HepG2 (cell line): ENCODE data around the gene PLEKHA6. TPM values are rescaled to one million over a fixed set of nuclear protein-coding genes. Genes with fewer than 3 reads are reported as not detected.

Experiments used
- ATAC-seq: fragments of 200-7000 bp; cut with Tn5 transposase; 3 replicates; pipeline ENCODE4 v1.9.1; 2020; ENCODE audit warnings: mild to moderate bottlenecking, moderate library complexity
- BruUV-seq: library from RNA; stranded (reverse); fragments of 400-500 nt; replicated peaks from 2 replicates; lab custom pipeline; 2021; lab: Mats Ljungman, UMichigan
- CTCF ChIA-PET: fragments of 300-600 bp; formaldehyde crosslinking; extraction: SDS; loops from one replicate; lab custom pipeline; 2021; ENCODE audit warnings: low total read pairs, inconsistent platforms, low intra/inter-chr PET ratio; lab: Yijun Ruan, JAX
- POLR2A ChIA-PET: fragments of 350-600 bp; sonication (Branson Sonifier 250); formaldehyde crosslinking; loops from one replicate; lab custom pipeline; 2020; ENCODE audit warnings: antibody characterized with exemption, inconsistent platforms; lab: Yijun Ruan, JAX
- DNase-seq: peaks from one replicate; pipeline ENCODE4 v3.0.0-alpha.2; 2015; ENCODE audit warnings: low spot score
- FAIRE-seq: peaks from 3 replicates; lab custom pipeline; 2011; peaks lifted over from hg19 to GRCh38; lab: Jason Lieb, UNC
- H2AFZ ChIP-seq: one replicate; pipeline ENCODE4 v1.6.1; 2011; ENCODE audit warnings: low read length, inconsistent platforms
- H3K27ac ChIP-seq: fragments of 300-600 bp; 3 replicates; pipeline ENCODE4 v1.8.0; 2011; ENCODE audit warnings: mixed run types, mild to moderate bottlenecking, mixed read lengths, low read length, inconsistent platforms; ENCODE audit not compliant: insufficient read depth; ENCODE audit errors: extremely low read length
- H3K27me3 ChIP-seq, 2 experiments: fragments of 200-600 bp in 1 of 2; 2 replicates in 1 of 2; 3 replicates in 1 of 2; pipeline versions ENCODE4 v1.6.0 to v1.8.0; 2011; ENCODE audit warnings: low read length in 2 of 2, mild to moderate bottlenecking in 2 of 2, moderate library complexity in 2 of 2, inconsistent platforms in 1 of 2; ENCODE audit not compliant: insufficient read depth in 2 of 2, control insufficient read depth in 1 of 2
- H3K36me3 ChIP-seq, 2 experiments: fragments of 200-600 bp in 1 of 2; replicated peaks in 1 of 2; 2 replicates in 1 of 2; 3 replicates in 1 of 2; pipeline versions ENCODE4 v1.5.1 to v1.8.0; 2011; ENCODE audit warnings: low read length in 2 of 2, inconsistent platforms in 1 of 2; ENCODE audit not compliant: insufficient read depth in 2 of 2, control insufficient read depth in 1 of 2
- H3K4me1 ChIP-seq: 2 replicates; pipeline ENCODE4 v1.5.1; 2012; ENCODE audit warnings: low read length, inconsistent platforms; ENCODE audit not compliant: insufficient read depth
- H3K4me2 ChIP-seq: 2 replicates; pipeline ENCODE4 v1.6.0; 2011; ENCODE audit warnings: low read depth, low read length, inconsistent platforms
- H3K4me3 ChIP-seq, 3 experiments: fragments of 200-600 bp in 1 of 3; sonication (generic), shearing (Covaris generic) in 1 of 3; replicated peaks in 1 of 3; 2 replicates each; pipeline ENCODE4 v1.5.1; 2011 to 2016; ENCODE audit warnings: low read length in 3 of 3, inconsistent platforms in 2 of 3, low read depth in 2 of 3, mild to moderate bottlenecking in 2 of 3, control low read depth in 1 of 3, mixed read lengths in 1 of 3; ENCODE audit not compliant: insufficient read depth in 1 of 3
- H3K79me2 ChIP-seq: one replicate; pipeline ENCODE4 v1.6.1; 2011; ENCODE audit warnings: low read length, inconsistent platforms; ENCODE audit not compliant: insufficient read depth
- H3K9ac ChIP-seq: 2 replicates; pipeline ENCODE4 v1.6.0; 2011; ENCODE audit warnings: mild to moderate bottlenecking, low read depth, low read length, inconsistent platforms; ENCODE audit not compliant: insufficient read depth
- H3K9me3 ChIP-seq: 2 replicates; pipeline ENCODE4 v1.5.1; 2012; ENCODE audit warnings: mild to moderate bottlenecking, low read length
- H4K20me1 ChIP-seq: 2 replicates; pipeline ENCODE4 v1.6.0; 2011; ENCODE audit warnings: inconsistent platforms, mild to moderate bottlenecking, low read length, moderate library complexity; ENCODE audit not compliant: insufficient read depth
- ARNT2 ChIP-seq: sonication (generic); formaldehyde crosslinking; IDR thresholded peaks from 2 replicates; pipeline ENCODE4 v1.8.0; 2022; ENCODE audit warnings: mild to moderate bottlenecking, low read depth, missing genetic modification reagents, moderate library complexity
- GPN1 ChIP-seq: sonication (generic); formaldehyde crosslinking; IDR thresholded peaks from 2 replicates; pipeline ENCODE4 v1.5.1; 2020; ENCODE audit warnings: missing genetic modification reagents, borderline replicate concordance
- MAFG ChIP-seq: sonication (generic); formaldehyde crosslinking; IDR thresholded peaks from 2 replicates; pipeline ENCODE4 v1.5.1; 2020; ENCODE audit warnings: mild to moderate bottlenecking, missing genetic modification reagents
- SCMH1 ChIP-seq: sonication (generic); formaldehyde crosslinking; IDR thresholded peaks from 2 replicates; pipeline ENCODE4 v1.9.0; 2021; ENCODE audit warnings: missing genetic modification reagents, mild to moderate bottlenecking, borderline replicate concordance
- SOX13 ChIP-seq, 3 experiments: fragments of 450-650 bp in 1 of 3; sonication (generic) in 1 of 3; formaldehyde crosslinking in 1 of 3; IDR thresholded peaks in 2 of 3; conservative IDR thresholded peaks in 1 of 3; 2 replicates each; pipeline versions ENCODE4 v1.5.0 to v1.6.1; 2016 to 2020; ENCODE audit warnings: antibody characterized with exemption in 1 of 3, mild to moderate bottlenecking in 1 of 3, missing compliant biosample characterization in 1 of 3, missing genetic modification reagents in 1 of 3, moderate library complexity in 1 of 3
- ZFAT ChIP-seq: sonication (generic); formaldehyde crosslinking; conservative IDR thresholded peaks from 2 replicates; pipeline ENCODE4 v1.8.1; 2023; ENCODE audit warnings: missing genetic modification reagents, inconsistent platforms
- ZNF253 ChIP-seq: sonication (generic); formaldehyde crosslinking; IDR thresholded peaks from 2 replicates; pipeline ENCODE4 v1.8.0; 2022; ENCODE audit warnings: mild to moderate bottlenecking, missing genetic modification reagents, borderline replicate concordance
- ZNF446 ChIP-seq: sonication (generic); formaldehyde crosslinking; IDR thresholded peaks from 2 replicates; pipeline ENCODE4 v1.5.0; 2020; ENCODE audit warnings: mild to moderate bottlenecking, missing genetic modification reagents
- ZNF556 ChIP-seq: sonication (generic); formaldehyde crosslinking; IDR thresholded peaks from 2 replicates; pipeline ENCODE4 v1.4.0; 2020; ENCODE audit warnings: mild to moderate bottlenecking, missing genetic modification reagents, borderline replicate concordance
- WGBS: methylation state at CpG from one replicate; pipeline ENCODE4 v1.1.6; 2017; ENCODE audit warnings: low lambda C conversion rate; 5-methylcytosine and 5-hydroxymethylcytosine counted together
- in situ Hi-C: cut with HindIII; loops from 2 replicates; pipeline ENCODE4 v1.10.0; 2017; ENCODE audit warnings: low pct_unique_long_range_greater_than_20kb; ENCODE audit not compliant: extremely low pct_ligation_motif_present
- intact Hi-C: fragments of 100-400 bp; cut with micrococcal nuclease; formaldehyde crosslinking; loops from one replicate; pipeline ENCODE4 v1.10.0; 2022; ENCODE audit not compliant: unreplicated experiment
- polyA plus RNA-seq, 8 experiments: library from polyadenylated mRNA; depleted of rRNA in 3 of 8; stranded (reverse) in 7 of 8; unstranded in 1 of 8; fragments of >200 nt; fragmentation: Illumina TruSeq in 4 of 8; extraction: Trizol in 4 of 8; gene quantifications; 2 replicates each; pipeline versions ENCODE4 v1.2.1 to v1.2.3, GENCODE V29; 2011 to 2016; ENCODE audit warnings: low read depth in 4 of 8, missing spikeins in 1 of 8, mixed read lengths in 1 of 8; ENCODE audit not compliant: insufficient read depth in 1 of 8
- total RNA-seq, 5 experiments: library from RNA; depleted of rRNA; stranded (reverse); fragments of >200 nt; fragmentation: Illumina TruSeq; extraction: Trizol; gene quantifications; 2 replicates each; pipeline ENCODE4 v1.2.3, GENCODE V29; 2016; ENCODE audit warnings: low read depth in 1 of 5
- TF ChIP-seq, protein P1 (sequence below): sonication (generic); formaldehyde crosslinking; IDR thresholded peaks from 2 replicates; pipeline ENCODE4 v1.4.0; 2020; ENCODE audit warnings: mild to moderate bottlenecking, missing genetic modification reagents
- TF ChIP-seq, protein P2 (sequence below): IDR thresholded peaks from 2 replicates; pipeline ENCODE4 v1.6.1; 2016; ENCODE audit warnings: mild to moderate bottlenecking, missing biosample characterization, missing genetic modification reagents
- TF ChIP-seq, protein P3 (sequence below): sonication (generic); formaldehyde crosslinking; conservative IDR thresholded peaks from 2 replicates; pipeline ENCODE4 v1.4.0; 2020; ENCODE audit warnings: missing genetic modification reagents
- TF ChIP-seq, protein P4 (sequence below): IDR thresholded peaks from 2 replicates; pipeline ENCODE4 v1.6.1; 2016; ENCODE audit warnings: missing biosample characterization, missing genetic modification reagents, low read depth
- TF ChIP-seq, protein P5 (sequence below), 2 experiments: sonication (generic) in 1 of 2; formaldehyde crosslinking in 1 of 2; IDR thresholded peaks; 2 replicates each; pipeline versions ENCODE4 v1.4.0 to v1.6.1; 2018 to 2020; ENCODE audit warnings: missing genetic modification reagents in 2 of 2, borderline replicate concordance in 1 of 2, low read depth in 1 of 2, mild to moderate bottlenecking in 1 of 2, missing biosample characterization in 1 of 2

Gene PLEKHA6
- total and polyA plus RNA-seq, 2 of the 13 experiments (the other 11 are each of a cell fraction or from before 2014, with no cell fraction given): 5.3 to 11.4 TPM

DNA sequence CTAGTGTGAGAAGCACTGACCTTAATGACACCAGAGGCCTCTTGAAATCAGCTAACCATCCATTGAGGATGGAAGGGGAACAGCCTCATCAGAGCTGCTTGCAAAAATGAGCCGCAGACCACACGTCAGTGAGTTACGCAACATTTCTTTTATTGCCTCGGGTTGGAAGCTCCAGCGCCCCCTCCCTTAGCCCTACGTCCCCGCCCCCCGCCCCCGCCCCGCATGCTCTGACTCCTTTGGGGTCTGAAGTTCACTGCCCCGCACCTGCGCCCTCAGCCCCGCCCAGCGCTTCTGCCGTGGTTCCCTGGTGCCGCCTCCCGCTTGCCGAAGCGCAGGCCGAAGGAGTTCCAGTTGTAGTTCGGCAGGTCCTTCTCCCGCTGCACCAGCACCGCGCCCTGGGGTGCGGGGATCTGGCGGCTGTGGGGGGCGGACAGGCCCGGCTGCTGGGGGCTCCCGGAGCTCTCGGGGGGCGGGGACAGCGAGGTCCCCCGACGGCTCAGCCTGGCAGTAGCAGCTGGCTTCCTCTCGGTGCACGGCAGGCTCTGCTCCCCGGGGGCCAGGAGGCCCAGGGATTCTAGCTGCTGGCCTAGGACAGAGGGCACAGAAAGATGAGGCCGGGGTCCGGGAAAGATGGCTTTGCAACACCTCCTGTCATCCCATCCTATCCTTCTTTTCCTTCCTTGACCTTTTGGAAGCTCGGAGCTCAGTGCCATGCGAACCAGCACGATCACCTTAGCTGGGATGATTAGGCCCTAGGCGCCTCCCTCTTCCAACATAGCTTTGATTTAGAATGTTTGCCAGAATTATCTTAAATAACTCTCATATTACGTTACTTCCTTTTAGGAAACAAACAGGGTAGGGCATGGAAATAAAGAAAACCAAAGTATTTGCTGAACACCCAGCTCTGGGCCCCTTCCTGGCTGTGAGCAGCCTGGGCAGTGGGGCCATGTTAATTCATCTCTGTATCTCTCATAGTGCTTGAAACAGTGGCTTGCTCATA lies 169.2 kb downstream of the PLEKHA6 start:
- Histone ChIP-seq H3K36me3 (no peaks in the 10 kb centered on the region), H3K27ac (no peak overlapping the region), H4K20me1 (no peaks in the 10 kb centered on the region), H3K9ac (no peak overlapping the region), H3K4me2 (peak overlapping the region; percentile 77), H3K4me1 (peaks cover 40% of the 10 kb centered on the region), H2AFZ (no peak overlapping the region), H3K9me3 (no peaks in the 10 kb centered on the region), H3K79me2 (no peaks in the 10 kb centered on the region), H3K4me3 (peak overlapping the region; percentile 24 to 61 (median 55); a peak in 4 of 6 replicates), H3K27me3 (peaks cover 6 to 45% of the 10 kb centered on the region in 2 experiments; a peak in 4 of 5 replicates)
- BruUV-seq: no TSS peak
- FAIRE-seq (peak; percentile 43), DNase-seq (peak; percentile 60), ATAC-seq (peak; percentile 75)
- in situ Hi-C loops (no loop called here), intact Hi-C loops (no loop called here)
- ChIA-PET POLR2A (interaction anchor here (0.6 to 1.9 kb wide), 5 partner anchors 10 to 188 kb away, joined by 3 to 7 read pairs (median 5); partner anchors contain the start of gene GOLT1A), CTCF (no interaction called here)
- 4% methylated on average over 25 of the region's 44 CpGs for WGBS
- TF ChIP-seq ZNF556 (CRISPR knock-in tag) (no peak), GPN1 (CRISPR knock-in tag) (no peak), MAFG (CRISPR knock-in tag) (no peak), SCMH1 (CRISPR knock-in tag) (no peak), ZNF446 (CRISPR knock-in tag) (no peak), SOX13 (IDR thresholded peaks at IDR 0.05) (no peak), SOX13 (CRISPR knock-in tag; conservative IDR thresholded peaks at IDR 0.05 in 1 of 2, IDR thresholded peaks at IDR 0.05 in 1 of 2) (no peak), ZNF253 (no peak), ZFAT (CRISPR knock-in tag) (no peak), ARNT2 (CRISPR knock-in tag) (0 out of 2 replicates have a peak, but pooled peaks have one; percentile 26)
- TF ChIP-seq, protein P1, sequence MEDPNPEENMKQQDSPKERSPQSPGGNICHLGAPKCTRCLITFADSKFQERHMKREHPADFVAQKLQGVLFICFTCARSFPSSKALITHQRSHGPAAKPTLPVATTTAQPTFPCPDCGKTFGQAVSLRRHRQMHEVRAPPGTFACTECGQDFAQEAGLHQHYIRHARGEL: no peak
- TF ChIP-seq, protein P2, sequence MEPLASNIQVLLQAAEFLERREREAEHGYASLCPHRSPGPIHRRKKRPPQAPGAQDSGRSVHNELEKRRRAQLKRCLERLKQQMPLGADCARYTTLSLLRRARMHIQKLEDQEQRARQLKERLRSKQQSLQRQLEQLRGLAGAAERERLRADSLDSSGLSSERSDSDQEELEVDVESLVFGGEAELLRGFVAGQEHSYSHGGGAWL (CRISPR knock-in tag): 0 out of 2 replicates have a peak, but pooled peaks have one; percentile 41
- TF ChIP-seq, protein P3, sequence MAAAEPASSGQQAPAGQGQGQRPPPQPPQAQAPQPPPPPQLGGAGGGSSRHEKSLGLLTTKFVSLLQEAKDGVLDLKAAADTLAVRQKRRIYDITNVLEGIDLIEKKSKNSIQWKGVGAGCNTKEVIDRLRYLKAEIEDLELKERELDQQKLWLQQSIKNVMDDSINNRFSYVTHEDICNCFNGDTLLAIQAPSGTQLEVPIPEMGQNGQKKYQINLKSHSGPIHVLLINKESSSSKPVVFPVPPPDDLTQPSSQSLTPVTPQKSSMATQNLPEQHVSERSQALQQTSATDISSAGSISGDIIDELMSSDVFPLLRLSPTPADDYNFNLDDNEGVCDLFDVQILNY (CRISPR knock-in tag): no peak
- TF ChIP-seq, protein P4, sequence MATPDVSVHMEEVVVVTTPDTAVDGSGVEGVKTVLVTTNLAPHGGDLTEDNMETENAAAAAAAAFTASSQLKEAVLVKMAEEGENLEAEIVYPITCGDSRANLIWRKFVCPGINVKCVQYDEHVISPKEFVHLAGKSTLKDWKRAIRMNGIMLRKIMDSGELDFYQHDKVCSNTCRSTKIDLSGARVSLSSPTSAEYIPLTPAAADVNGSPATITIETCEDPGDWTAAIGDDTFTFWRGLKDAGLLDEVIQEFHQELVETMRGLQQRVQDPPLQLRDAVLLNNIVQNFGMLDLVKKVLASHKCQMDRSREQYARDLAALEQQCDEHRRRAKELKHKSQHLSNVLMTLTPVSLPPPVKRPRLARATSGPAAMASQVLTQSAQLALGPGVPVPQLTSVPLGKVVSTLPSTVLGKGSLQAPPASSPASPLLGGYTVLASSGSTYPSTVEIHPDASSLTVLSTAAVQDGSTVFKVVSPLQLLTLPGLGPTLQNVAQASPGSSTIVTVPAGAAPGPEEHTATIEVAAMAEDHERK (CRISPR knock-in tag): no peak
- TF ChIP-seq, protein P5, sequence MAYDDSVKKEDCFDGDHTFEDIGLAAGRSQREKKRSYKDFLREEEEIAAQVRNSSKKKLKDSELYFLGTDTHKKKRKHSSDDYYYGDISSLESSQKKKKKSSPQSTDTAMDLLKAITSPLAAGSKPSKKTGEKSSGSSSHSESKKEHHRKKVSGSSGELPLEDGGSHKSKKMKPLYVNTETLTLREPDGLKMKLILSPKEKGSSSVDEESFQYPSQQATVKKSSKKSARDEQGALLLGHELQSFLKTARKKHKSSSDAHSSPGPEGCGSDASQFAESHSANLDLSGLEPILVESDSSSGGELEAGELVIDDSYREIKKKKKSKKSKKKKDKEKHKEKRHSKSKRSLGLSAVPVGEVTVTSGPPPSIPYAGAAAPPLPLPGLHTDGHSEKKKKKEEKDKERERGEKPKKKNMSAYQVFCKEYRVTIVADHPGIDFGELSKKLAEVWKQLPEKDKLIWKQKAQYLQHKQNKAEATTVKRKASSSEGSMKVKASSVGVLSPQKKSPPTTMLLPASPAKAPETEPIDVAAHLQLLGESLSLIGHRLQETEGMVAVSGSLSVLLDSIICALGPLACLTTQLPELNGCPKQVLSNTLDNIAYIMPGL (CRISPR knock-in tag; IDR thresholded peaks at IDR 0.05; ENCODE audit: borderline replicate concordance in 1 of 2, low read depth in 1 of 2): no peak
